HL-60 (cell line): ENCODE measurements around the gene TMEM135.

Source experiments
- DNase-seq, 2 experiments: peaks; one replicate each; pipeline ENCODE4 v3.0.0-alpha.2; 2010 to 2020; ENCODE audit warnings: low read depth in 1 of 2, low spot score in 1 of 2
- H3K27ac ChIP-seq: fragments of 250-450 bp; sonication (Bioruptor Pico); replicated peaks from 2 replicates; pipeline ENCODE4 v1.5.1; 2020; ENCODE audit warnings: mild to moderate bottlenecking, moderate library complexity
- H3K27me3 ChIP-seq: fragments of 250-450 bp; sonication (Bioruptor Pico); 2 replicates; pipeline ENCODE4 v1.5.1; 2021; ENCODE audit warnings: mild to moderate bottlenecking, moderate library complexity; ENCODE audit not compliant: insufficient read depth, poor library complexity, severe bottlenecking
- H3K4me3 ChIP-seq: replicated peaks from 2 replicates; pipeline ENCODE4 v1.5.1; 2011; ENCODE audit warnings: mild to moderate bottlenecking, control low read depth, low read length; ENCODE audit not compliant: insufficient read depth
- GABPA ChIP-seq: IDR thresholded peaks from 2 replicates; pipeline ENCODE4 v1.6.1; 2012; ENCODE audit warnings: low read depth
- POLR2AphosphoS5 ChIP-seq: IDR thresholded peaks from 2 replicates; pipeline ENCODE4 v1.6.1; 2012; ENCODE audit warnings: low read depth
- SPI1 ChIP-seq: IDR thresholded peaks from 2 replicates; pipeline ENCODE4 v1.6.1; 2012; ENCODE audit warnings: low read depth, mild to moderate bottlenecking, borderline replicate concordance
- long read RNA-seq: library from polyadenylated mRNA; unstranded; transcript quantifications from one replicate; pipeline ENCODE4 v2.0.0, GENCODE V29; 2020
- TF ChIP-seq, protein P1 (sequence below): IDR thresholded peaks from 2 replicates; pipeline ENCODE4 v1.6.1; 2012; ENCODE audit warnings: low read depth; ENCODE audit not compliant: insufficient replicate concordance
- TF ChIP-seq, protein P2 (sequence below): IDR thresholded peaks from one replicate; pipeline ENCODE4 v1.5.1; 2011; ENCODE audit warnings: low read length, control low read depth, inconsistent platforms; ENCODE audit not compliant: insufficient read depth

The TMEM135 gene
- long read RNA-seq, transcript TMEM135-201 (15 exons, 2,433 nt) = major isoform, 50 of 114 reads
- long read RNA-seq, transcript TMEM135-202 (14 exons, 3,938 nt) = minor isoform, 34 of 114 reads
- long read RNA-seq, partial matches to known transcripts = 4 of 114 reads
- long read RNA-seq, other reads (novel, unspliced or antisense) = 26 of 114 reads

DNA sequence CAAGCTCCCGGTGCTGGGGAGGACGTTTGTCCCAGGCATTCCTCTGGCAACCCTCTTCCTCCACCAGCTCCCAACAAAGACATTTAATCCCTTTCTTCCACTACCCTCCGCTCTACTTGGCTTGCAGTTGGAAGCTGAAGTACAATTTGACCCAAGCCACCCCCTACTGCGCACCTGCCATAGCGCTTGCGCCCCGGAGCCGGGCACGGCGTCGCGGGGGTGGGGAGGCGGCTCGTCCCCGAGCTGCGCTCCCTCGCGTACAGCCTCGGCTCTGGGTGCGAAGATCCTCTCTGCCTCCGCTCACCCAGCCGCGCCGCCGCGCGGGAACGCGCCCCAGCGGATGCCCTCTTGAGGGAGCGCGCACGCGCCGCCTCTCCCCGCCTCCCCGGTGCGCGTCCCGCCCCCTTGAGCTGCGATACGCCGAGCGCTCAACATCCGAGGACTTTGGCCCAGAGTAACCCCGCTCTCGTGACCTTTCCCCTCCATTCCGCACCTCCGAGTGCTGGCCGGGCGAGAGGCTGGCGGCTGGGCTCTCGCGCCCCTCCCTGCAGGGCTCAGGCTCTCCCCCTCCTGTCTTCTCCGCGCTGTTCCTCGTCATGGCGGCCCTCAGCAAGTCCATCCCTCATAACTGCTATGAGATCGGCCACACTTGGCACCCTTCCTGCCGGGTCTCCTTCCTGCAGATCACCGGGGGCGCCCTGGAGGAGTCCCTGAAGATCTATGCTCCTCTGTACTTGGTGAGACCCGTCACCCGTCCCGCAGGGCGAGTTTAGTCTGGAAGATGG lies at the start of gene TMEM135:
Gene TMEM135, plus strand, starts transcription at position 485 of the 785 bp plus-strand sequence. Its CDS starts 112 bp downstream, at position 597.
- peak; percentile 53; the same call in 1 of the 2 replicates for TF ChIP-seq POLR2AphosphoS5
- no peak for TF ChIP-seq GABPA
- Histone ChIP-seq H3K4me3 (peak within 1 kb of the TSS; percentile 94), H3K27me3 (no peaks in the 10 kb centered on the region), H3K27ac (peak within 1 kb of the TSS; percentile 51)
- DNase-seq = peak; percentile 77 to 88

DNA sequence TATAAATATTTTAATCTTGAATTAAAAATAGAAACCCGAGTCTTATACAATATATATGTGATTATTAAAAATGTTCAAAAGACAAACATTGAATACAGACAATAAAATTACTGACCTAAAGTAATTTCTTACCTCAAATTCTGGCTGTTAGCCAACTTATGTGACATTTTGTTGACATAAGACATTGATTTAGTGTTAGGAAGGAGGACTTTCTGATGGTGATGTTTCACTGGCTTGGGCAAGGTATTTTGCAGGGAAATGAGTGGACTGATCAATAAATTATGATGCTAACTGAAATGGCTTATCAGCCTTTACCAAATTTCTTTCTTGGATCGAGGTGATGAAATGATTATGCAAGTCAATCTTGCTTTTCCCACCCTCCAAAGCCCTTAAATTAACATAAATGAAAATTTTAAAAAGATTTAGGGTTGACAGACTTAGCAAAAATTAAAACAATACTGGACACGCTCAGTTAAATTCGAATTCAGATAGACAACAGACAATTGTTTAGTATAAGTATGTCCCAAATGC lies 49.3 kb upstream of the TMEM135 start:
- no peaks in the 10 kb centered on the region for H3K27me3 ChIP-seq
- no peak overlapping the region for H3K4me3 ChIP-seq
- TF ChIP-seq SPI1 (no peak), POLR2AphosphoS5 (no peak), GABPA (no peak)
- TF ChIP-seq, protein P1, sequence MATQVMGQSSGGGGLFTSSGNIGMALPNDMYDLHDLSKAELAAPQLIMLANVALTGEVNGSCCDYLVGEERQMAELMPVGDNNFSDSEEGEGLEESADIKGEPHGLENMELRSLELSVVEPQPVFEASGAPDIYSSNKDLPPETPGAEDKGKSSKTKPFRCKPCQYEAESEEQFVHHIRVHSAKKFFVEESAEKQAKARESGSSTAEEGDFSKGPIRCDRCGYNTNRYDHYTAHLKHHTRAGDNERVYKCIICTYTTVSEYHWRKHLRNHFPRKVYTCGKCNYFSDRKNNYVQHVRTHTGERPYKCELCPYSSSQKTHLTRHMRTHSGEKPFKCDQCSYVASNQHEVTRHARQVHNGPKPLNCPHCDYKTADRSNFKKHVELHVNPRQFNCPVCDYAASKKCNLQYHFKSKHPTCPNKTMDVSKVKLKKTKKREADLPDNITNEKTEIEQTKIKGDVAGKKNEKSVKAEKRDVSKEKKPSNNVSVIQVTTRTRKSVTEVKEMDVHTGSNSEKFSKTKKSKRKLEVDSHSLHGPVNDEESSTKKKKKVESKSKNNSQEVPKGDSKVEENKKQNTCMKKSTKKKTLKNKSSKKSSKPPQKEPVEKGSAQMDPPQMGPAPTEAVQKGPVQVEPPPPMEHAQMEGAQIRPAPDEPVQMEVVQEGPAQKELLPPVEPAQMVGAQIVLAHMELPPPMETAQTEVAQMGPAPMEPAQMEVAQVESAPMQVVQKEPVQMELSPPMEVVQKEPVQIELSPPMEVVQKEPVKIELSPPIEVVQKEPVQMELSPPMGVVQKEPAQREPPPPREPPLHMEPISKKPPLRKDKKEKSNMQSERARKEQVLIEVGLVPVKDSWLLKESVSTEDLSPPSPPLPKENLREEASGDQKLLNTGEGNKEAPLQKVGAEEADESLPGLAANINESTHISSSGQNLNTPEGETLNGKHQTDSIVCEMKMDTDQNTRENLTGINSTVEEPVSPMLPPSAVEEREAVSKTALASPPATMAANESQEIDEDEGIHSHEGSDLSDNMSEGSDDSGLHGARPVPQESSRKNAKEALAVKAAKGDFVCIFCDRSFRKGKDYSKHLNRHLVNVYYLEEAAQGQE = no peak
- DNase-seq = no peak
- no peak overlapping the region for H3K27ac ChIP-seq

DNA sequence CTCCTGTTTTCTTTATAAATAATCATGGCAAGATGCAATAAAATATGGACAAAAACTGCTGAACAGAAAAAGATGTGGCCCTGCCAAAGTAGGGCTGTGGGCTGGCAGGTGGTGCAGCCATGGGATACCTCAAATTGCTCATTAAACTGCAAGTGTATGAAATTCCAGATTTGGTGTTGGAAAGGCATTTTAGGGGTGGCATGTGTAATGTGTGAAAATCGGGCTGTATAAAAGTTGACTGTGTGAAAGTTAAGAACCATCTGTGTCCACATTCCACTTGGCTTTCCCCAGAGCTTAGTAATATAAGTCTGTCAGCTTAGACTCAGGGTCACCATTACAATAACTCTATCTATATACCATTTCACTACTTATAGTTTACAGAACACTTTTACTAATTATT lies 47.7 kb upstream of the TMEM135 start:
- TF ChIP-seq, protein P1 = no peak
- TF ChIP-seq GABPA (no peak), POLR2AphosphoS5 (no peak), SPI1 (no peak)
- TF ChIP-seq, protein P2, sequence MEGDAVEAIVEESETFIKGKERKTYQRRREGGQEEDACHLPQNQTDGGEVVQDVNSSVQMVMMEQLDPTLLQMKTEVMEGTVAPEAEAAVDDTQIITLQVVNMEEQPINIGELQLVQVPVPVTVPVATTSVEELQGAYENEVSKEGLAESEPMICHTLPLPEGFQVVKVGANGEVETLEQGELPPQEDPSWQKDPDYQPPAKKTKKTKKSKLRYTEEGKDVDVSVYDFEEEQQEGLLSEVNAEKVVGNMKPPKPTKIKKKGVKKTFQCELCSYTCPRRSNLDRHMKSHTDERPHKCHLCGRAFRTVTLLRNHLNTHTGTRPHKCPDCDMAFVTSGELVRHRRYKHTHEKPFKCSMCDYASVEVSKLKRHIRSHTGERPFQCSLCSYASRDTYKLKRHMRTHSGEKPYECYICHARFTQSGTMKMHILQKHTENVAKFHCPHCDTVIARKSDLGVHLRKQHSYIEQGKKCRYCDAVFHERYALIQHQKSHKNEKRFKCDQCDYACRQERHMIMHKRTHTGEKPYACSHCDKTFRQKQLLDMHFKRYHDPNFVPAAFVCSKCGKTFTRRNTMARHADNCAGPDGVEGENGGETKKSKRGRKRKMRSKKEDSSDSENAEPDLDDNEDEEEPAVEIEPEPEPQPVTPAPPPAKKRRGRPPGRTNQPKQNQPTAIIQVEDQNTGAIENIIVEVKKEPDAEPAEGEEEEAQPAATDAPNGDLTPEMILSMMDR = no peak
- no peaks in the 10 kb centered on the region for H3K27me3 ChIP-seq
- DNase-seq = no peak
- H3K4me3 ChIP-seq = no peak overlapping the region
- H3K27ac ChIP-seq = no peak overlapping the region

DNA sequence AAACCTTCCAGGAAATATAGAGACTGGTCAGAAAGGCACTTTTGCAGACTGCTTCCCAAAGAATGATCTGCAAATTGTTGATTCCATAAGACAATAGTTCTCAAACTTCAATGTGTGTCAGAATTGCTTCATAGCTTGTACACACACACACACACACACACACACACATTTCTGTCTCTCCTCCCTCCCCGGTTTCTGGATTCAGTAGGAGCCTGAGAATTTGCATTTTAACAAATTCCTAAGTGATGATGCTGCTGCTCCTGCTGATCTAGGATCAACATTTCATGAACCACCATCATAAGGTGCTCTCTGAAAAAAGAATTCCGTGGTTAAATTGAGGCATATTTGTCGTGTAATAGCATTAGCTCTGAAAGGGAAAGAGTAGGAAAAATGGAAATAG lies 47.2 kb upstream of the TMEM135 start:
- H3K27ac ChIP-seq = no peak overlapping the region

More for the DNA sequence above, 47.2 kb upstream of the TMEM135 start:
- no peaks in the 10 kb centered on the region for H3K27me3 ChIP-seq
- no peak for DNase-seq
- H3K4me3 ChIP-seq = no peak overlapping the region
- TF ChIP-seq, protein P2 = no peak
- TF ChIP-seq, protein P1 = no peak
- TF ChIP-seq POLR2AphosphoS5 = no peak
- TF ChIP-seq GABPA = no peak
- no peak for TF ChIP-seq SPI1
